ENCODE measurements around the gene ZNF771. TPM values are rescaled to one million over a fixed set of nuclear protein-coding genes. Genes with fewer than 3 reads are reported as not detected.
A peak's percentile ranks its signal among the peaks of the same experiment; 100 is the strongest.

Gene ZNF771
- total RNA-seq, 2 donors from 2014 or later: 5.8 to 6.3 TPM

DNA sequence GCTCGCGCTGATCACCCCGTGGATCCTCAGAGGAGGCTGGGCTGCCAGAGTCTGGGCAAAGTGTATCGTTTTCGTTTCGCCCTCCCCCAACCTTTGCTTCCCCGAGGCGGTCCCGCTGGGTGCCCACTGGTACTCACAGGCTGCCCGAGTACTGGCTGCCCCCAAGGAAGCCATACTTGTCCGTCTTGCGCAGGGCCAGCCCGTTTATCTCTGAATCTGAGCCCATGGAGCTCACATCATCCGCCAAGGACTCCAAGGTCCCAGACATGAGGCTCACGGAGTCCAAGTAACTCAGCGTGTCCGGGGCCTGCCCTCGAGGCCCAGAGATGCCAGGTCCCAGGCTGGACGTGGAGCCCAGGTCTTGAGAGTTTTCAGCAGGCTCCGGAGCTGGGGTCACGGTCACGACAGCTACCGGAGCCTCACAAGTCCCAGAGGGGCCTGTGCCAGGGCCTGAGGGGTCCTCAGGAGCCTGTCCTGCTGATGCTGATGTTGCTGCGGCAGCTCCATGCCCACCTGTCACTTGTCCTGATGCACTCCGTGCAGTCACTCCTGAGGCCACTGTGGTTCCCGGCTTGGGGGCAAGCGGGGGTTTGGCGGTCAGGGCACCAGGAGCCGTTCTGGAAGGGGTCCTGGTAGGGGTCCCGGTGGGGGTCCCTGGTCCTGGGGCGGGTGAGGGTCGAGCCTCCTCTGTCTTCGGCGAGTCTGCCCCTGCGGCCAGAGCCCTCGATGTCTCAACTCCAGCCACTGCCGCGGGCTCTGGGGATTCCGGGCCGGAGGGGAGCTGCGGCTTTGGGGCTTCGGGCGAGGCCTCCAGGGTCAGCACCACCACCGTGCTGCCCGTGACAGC, 38.1 kb upstream of the ZNF771 start:
- Mint-ChIP-seq H3K27me3 (ENCODE audit: low read depth) (no peaks in the 10 kb centered on the region), H3K36me3 (ENCODE audit: insufficient read depth in 2 of 2) (peaks cover 1 to 13% of the 10 kb centered on the region in 2 donors), H3K4me1 (ENCODE audit: low read depth) (peaks cover 45% of the 10 kb centered on the region), H3K4me3 (peak overlapping the region; percentile 94 to 98), H3K9me3 (no peaks in the 10 kb centered on the region), H3K27ac (peak overlapping the region; percentile 94)
- no peak for ATAC-seq (replicated peaks in 1 of 2)
- peak in 1 of 2 donors; percentile 28 for DNase-seq

DNA sequence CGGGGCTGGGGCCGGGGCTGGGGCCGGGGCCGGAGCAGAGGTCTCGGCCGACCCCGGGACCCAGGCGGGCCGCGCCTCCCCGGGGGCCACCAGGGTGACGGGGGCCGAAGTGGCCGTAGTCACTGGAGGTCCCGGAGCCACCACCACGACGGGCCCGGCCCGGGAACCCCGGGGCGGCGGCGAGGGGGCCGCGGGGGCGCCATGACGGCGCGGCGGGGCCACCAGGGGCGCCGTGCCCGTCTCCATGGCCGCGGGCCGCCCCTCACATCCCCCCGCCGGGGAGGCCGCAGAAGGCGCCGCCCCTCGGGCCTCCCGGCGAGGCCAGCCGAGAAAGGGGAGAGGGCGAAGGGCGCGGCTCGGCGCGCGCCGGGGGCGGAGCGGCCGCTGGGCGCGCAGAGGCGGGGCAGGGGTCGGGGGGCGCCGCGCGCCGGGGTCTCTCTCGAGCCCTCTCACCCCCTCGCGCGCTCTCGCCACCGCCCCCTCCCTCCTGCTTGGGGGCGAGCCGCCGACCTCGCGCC, 37.4 kb upstream of the ZNF771 start:
- ATAC-seq (replicated peaks in 1 of 2): peak; percentile 8 to 9
- Mint-ChIP-seq H3K27ac (no peak overlapping the region), H3K27me3 (ENCODE audit: low read depth) (no peaks in the 10 kb centered on the region), H3K36me3 (ENCODE audit: insufficient read depth in 2 of 2) (peaks cover 1 to 6% of the 10 kb centered on the region in 2 donors), H3K4me1 (ENCODE audit: low read depth) (peaks cover 45% of the 10 kb centered on the region), H3K9me3 (no peaks in the 10 kb centered on the region), H3K4me3 (peak overlapping the region; percentile 91 to 97)
- no peak for DNase-seq

DNA sequence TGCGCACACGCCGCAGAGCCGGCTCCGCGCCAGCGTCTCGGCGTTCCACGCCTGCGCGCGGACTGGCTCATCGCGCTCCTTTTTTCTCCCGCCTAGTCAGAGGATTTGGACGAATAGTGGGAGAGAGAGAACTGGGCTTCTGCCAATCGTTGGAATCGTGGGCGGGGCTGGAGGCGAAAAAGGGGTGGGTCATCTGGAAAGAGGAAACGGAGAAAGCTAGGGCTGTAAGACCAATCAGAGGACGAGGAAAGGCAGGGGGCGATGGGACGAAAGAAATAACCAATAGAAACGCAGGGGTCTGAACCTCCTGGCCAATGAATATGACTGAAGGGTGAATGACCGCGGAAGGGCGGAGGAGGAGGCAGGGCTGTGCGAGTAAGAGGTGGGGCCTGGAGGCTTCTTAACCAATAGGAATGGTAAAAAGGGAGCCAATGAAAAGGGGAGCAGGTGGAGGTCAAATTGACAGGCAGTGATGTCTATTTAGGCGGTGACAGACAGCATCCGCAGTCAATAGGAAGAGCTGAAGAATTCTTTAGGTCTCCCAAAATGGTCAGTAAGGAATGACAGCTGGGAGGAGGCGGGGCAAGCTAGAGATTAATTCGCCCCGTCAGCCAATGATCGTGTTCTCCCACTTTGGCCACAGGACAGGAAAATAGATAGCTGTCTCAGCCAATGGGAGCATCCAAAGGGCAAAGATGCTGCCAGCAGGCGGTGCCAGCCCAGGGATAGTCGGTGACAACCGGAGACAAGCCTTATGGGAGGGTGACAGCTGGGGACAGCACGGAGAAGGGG, 36.8 kb upstream of the ZNF771 start, which contains the start of gene TBC1D10B:
Gene TBC1D10B, minus strand, starts transcription at position 39 of the 792 bp plus-strand sequence. CDS start 311 bp downstream, outside the sequence.
- peak within 1 kb of the TSS; percentile 94 to 98 for H3K4me3 Mint-ChIP-seq
- peak within 1 kb of the TSS; percentile 97 for H3K27ac Mint-ChIP-seq
- ATAC-seq (replicated peaks in 1 of 2) (peak; percentile 85 to 87), DNase-seq (peak; percentile 99)
- H3K27me3 Mint-ChIP-seq (ENCODE audit: low read depth): no peaks in the 10 kb centered on the region
- peaks cover 1 to 5% of the 10 kb centered on the region in 2 donors for H3K36me3 Mint-ChIP-seq (ENCODE audit: insufficient read depth in 2 of 2)
- H3K4me1 Mint-ChIP-seq (ENCODE audit: low read depth): peaks cover 41% of the 10 kb centered on the region
- H3K9me3 Mint-ChIP-seq: no peaks in the 10 kb centered on the region

DNA sequence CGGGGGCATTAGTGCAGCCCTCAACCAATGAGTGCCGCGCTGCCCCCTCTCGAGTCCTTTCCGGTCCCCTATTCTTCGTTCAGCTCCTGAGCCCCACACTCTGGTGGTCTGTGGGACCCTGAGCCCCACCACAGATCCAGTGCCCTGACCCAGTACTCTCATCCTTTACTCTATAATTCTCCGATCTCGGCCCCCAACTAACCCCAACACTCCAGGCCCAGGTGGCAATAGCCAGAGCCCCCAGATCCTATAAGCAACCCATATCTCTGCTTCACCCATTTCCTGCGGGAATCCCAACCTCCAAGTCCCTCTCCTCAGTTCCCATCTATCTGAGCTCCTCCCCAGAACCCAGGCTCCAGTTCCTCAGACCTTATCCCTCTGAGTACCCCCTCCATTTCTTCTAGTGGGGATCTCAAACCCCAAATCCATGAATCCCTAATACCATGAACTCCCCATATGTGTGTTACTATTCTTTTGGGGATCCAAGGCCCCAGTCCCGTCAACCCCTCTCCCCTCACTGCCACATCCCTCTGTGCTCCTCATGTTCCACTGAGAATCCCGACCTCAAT, 36.1 kb upstream of the ZNF771 start:
- H3K27ac Mint-ChIP-seq: peak overlapping the region; percentile 97
- H3K27me3 Mint-ChIP-seq (ENCODE audit: low read depth): no peaks in the 10 kb centered on the region
- H3K4me1 Mint-ChIP-seq (ENCODE audit: low read depth): peaks cover 38% of the 10 kb centered on the region
- peaks cover 1 to 4% of the 10 kb centered on the region in 2 donors for H3K36me3 Mint-ChIP-seq (ENCODE audit: insufficient read depth in 2 of 2)
- ATAC-seq (replicated peaks in 1 of 2): no peak
- no peaks in the 10 kb centered on the region for H3K9me3 Mint-ChIP-seq
- DNase-seq: no peak
- peak overlapping the region; percentile 91 to 97 for H3K4me3 Mint-ChIP-seq

DNA sequence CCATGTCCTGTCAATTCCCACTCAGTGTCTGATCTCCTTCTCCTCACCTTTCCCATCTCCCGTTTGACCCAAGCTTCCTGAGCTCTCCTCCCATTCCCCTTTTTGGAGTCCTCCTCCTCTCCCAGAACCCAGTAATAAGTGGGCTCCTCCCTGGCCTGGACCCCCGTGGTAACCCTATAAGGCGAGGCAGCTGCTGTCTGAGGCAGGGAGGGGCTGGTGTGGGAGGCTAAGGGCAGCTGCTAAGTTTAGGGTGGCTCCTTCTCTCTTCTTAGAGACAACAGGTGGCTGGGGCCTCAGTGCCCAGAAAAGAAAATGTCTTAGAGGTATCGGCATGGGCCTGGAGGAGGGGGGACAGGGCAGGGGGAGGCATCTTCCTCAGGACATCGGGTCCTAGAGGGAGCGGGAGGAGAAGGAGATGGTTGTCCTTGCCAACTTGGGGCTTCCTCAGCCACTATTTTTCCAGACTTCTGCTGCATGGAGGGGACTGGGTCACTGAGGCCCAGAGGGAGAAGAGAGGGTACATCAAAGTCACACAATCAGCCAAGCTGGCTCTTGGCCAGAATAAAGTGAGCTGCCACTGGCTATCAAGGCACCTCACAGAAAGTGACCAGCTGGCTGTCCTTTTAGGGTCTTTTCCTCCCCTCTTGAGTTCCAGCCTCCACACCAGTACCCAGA, 35.2 kb upstream of the ZNF771 start:
- H3K9me3 Mint-ChIP-seq: no peaks in the 10 kb centered on the region
- ATAC-seq (replicated peaks in 1 of 2): no peak

DNA sequence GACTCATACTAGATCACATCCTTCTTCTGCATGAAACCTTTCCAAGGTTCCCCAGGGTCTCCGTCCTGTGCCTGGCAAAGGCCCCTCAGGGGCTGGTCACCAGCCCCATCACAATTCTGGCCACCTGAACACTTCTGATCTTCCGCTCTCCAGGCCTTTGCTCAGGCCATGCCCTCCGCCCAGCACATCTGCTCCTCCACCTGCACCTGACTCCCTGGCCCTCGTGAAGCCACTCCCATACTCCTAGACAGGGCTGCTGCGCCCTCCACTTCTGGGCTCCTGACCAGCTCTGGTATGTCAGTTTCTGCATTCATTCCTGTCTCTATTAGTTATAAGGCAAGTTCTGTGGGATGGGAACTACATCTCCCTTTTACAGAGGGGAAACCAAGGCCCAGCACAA, 34.7 kb upstream of the ZNF771 start:
- DNase-seq (no peak), ATAC-seq (replicated peaks in 1 of 2) (no peak)
- Mint-ChIP-seq H3K4me1 (ENCODE audit: low read depth) (peaks cover 32% of the 10 kb centered on the region), H3K36me3 (ENCODE audit: insufficient read depth in 2 of 2) (peaks cover 2 to 4% of the 10 kb centered on the region in 2 donors), H3K27me3 (ENCODE audit: low read depth) (no peaks in the 10 kb centered on the region), H3K4me3 (peak overlapping the region; percentile 18 to 21), H3K9me3 (no peaks in the 10 kb centered on the region), H3K27ac (peak overlapping the region; percentile 31)

More for the DNA sequence above, 35.2 kb upstream of the ZNF771 start:
- Mint-ChIP-seq H3K4me1 (ENCODE audit: low read depth) (peaks cover 32% of the 10 kb centered on the region), H3K36me3 (ENCODE audit: insufficient read depth in 2 of 2) (peaks cover 2% of the 10 kb centered on the region in 2 donors), H3K27ac (peak overlapping the region; percentile 97), H3K27me3 (ENCODE audit: low read depth) (no peaks in the 10 kb centered on the region), H3K4me3 (peak overlapping the region; percentile 91 to 97)
- no peak for DNase-seq

DNA sequence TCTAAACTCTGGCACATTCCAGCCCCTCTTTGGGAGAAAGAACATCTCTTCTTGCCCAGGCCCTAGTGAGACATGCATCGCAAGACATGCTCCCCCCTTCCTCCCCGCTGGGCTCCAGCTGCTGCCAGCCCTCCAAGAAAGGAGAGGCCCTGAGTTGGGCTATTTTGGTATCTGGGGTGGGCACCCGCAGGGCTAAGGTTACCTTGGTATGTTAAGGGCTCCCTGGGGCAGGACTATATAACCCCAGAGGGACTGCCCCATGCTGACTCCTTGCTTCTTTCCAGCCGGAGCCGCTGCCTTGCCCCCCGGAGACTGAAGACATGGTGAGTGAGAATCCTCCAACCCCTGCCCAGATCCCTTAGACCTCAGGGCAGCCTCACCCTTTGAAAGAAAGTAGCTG, 32.9 kb upstream of the ZNF771 start, which contains the start of gene MYL11:
Gene MYL11, plus strand, starts transcription at position 265 of the 400 bp plus-strand sequence. Its CDS starts 56 bp downstream, at position 321.
- ATAC-seq (replicated peaks in 1 of 2): no peak
- no peaks in the 10 kb centered on the region for H3K9me3 Mint-ChIP-seq
- H3K27ac Mint-ChIP-seq: peak within 1 kb of the TSS; percentile 65

DNA sequence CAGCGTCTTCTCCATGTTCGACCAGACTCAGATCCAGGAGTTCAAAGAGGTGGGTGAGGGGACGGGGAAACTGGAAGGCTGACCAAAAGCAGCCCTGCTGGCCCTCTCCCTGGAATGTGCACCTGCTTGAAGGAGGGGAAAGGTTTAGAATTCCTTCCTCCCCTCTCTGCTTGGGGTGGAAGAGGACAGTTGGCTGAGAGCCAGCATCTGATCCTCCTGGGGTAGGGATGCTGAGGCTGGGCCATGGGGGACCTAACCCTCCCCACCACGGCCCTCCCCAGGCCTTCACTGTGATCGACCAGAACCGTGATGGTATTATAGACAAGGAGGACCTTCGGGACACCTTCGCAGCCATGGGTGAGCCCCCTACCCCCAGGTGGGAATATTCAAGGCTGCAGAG, 31.5 kb upstream of the ZNF771 start:
- Mint-ChIP-seq H3K27me3 (ENCODE audit: low read depth) (no peaks in the 10 kb centered on the region), H3K27ac (no peak overlapping the region), H3K36me3 (ENCODE audit: insufficient read depth in 2 of 2) (peaks cover 9 to 11% of the 10 kb centered on the region in 2 donors), H3K4me1 (ENCODE audit: low read depth) (peaks cover 48% of the 10 kb centered on the region), H3K4me3 (no peak overlapping the region), H3K9me3 (peaks cover 0 to 2% of the 10 kb centered on the region in 2 donors)
- ATAC-seq (replicated peaks in 1 of 2) (no peak), DNase-seq (no peak)

More for the DNA sequence above, 32.9 kb upstream of the ZNF771 start, which contains the start of gene MYL11:
- H3K36me3 Mint-ChIP-seq (ENCODE audit: insufficient read depth in 2 of 2): peaks cover 4 to 5% of the 10 kb centered on the region in 2 donors
- no peak for DNase-seq
- no peak within 1 kb of the TSS for H3K4me3 Mint-ChIP-seq
- H3K4me1 Mint-ChIP-seq (ENCODE audit: low read depth): peaks cover 34% of the 10 kb centered on the region
- H3K27me3 Mint-ChIP-seq (ENCODE audit: low read depth): no peaks in the 10 kb centered on the region

DNA sequence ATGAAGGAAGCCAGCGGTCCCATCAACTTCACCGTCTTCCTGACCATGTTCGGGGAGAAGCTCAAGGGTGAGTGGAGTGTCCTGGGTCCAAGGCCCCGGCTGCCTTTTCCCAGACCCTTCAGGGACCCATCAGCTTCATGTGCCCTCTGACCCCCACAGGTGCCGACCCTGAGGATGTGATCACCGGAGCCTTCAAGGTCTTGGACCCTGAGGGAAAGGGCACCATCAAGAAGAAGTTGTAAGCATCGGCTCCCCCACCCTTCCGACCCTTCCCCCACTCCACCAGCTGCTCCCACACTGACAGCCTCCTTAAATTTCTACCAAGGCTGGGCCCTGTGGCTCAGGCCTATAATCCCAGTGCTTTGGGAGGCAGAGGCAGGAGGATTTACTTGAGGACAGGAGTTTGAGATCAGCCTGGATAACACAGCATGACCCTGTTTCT, 30.9 kb upstream of the ZNF771 start:
- ATAC-seq (replicated peaks in 1 of 2): no peak
- peak overlapping the region; percentile 40 for H3K27ac Mint-ChIP-seq
- H3K4me3 Mint-ChIP-seq: peak overlapping the region in 1 of 2 donors; percentile 92
- H3K9me3 Mint-ChIP-seq: peaks cover 0 to 2% of the 10 kb centered on the region in 2 donors
- peaks cover 48% of the 10 kb centered on the region for H3K4me1 Mint-ChIP-seq (ENCODE audit: low read depth)
- no peaks in the 10 kb centered on the region for H3K27me3 Mint-ChIP-seq (ENCODE audit: low read depth)
- H3K36me3 Mint-ChIP-seq (ENCODE audit: insufficient read depth in 2 of 2): peaks cover 9 to 11% of the 10 kb centered on the region in 2 donors
- DNase-seq: no peak

DNA sequence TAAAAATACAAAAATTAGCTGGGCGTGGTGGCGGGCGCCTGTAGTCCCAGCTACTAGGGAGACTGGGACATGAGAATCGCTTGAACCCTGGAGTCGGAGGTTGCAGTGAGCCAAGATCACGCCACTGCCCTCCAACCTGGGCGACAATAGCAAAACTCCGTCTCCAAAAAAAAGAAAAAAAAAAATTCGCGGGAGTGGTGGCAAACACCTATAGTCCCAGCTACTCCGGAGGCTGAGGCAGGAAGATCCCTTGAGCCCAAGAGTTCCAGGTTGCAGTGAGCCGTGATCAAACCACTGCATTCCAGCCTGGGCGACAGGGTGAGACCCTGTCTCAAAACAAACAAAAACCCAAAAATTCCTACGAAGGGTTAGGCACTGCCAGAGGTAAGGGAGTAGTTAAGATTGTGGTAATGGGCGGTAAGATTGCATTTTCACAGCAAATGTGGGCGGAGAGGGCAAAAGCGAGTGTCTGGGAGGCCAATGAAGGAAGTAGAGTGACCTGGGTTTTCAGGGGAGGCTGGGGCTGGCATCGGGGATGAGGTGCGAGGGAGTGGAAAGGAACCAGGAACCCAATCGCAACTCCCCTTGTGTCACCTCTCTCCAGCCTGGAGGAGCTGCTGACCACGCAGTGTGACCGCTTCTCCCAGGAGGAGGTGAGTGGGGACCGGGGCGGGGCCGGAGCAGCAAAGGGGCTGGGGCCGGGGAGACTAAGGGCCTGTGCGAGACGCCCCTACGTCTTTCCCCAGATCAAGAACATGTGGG, 30.2 kb upstream of the ZNF771 start:
- peaks cover 9 to 11% of the 10 kb centered on the region in 2 donors for H3K36me3 Mint-ChIP-seq (ENCODE audit: insufficient read depth in 2 of 2)
- ATAC-seq (replicated peaks in 1 of 2) (no peak), DNase-seq (no peak)
- no peaks in the 10 kb centered on the region for H3K27me3 Mint-ChIP-seq (ENCODE audit: low read depth)
- peak overlapping the region; percentile 100 for H3K27ac Mint-ChIP-seq
- peaks cover 0 to 2% of the 10 kb centered on the region in 2 donors for H3K9me3 Mint-ChIP-seq
- peaks cover 46% of the 10 kb centered on the region for H3K4me1 Mint-ChIP-seq (ENCODE audit: low read depth)
- H3K4me3 Mint-ChIP-seq: peak overlapping the region; percentile 92 to 99

DNA sequence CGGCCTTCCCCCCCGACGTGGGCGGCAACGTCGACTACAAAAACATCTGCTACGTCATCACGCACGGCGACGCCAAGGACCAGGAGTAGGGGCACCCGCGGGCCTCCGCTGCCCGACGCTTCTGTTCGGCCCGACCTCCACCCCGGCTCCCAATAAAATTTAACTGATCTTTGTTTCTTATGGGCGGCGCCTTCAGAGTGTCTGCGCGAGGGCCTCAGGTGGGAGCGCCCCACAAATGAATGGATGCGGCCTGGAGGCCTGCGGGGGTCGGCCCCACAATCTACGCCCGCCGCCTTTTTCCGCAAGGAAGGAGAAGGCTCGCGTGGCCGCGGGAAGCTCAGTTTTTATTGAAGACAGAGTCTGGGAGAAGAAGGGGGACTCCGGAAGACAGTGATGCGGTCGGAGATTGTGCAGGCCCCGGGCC, 29.6 kb upstream of the ZNF771 start:
- peaks cover 9 to 11% of the 10 kb centered on the region in 2 donors for H3K36me3 Mint-ChIP-seq (ENCODE audit: insufficient read depth in 2 of 2)
- peak overlapping the region; percentile 92 to 99 for H3K4me3 Mint-ChIP-seq
- H3K9me3 Mint-ChIP-seq: peaks cover 0 to 2% of the 10 kb centered on the region in 2 donors
- H3K4me1 Mint-ChIP-seq (ENCODE audit: low read depth): peaks cover 52% of the 10 kb centered on the region
- H3K27me3 Mint-ChIP-seq (ENCODE audit: low read depth): no peaks in the 10 kb centered on the region
- DNase-seq (peak; percentile 92 to 93), ATAC-seq (replicated peaks in 1 of 2) (peak; percentile 57 to 59)
- H3K27ac Mint-ChIP-seq: peak overlapping the region; percentile 100

Measured in activated T-cell treated with anti-CD3 and anti-CD28 coated beads, Interleukin-2, amount 50 U/mL, for 72 hours (primary cell).